Endodermal cell (in vitro differentiated cells): ENCODE results near the gene TAF7L. TPM values are rescaled to one million over a fixed set of nuclear protein-coding genes. Genes with fewer than 3 reads are reported as not detected.
A peak's percentile ranks its signal among the peaks of the same experiment; 100 is the strongest.

ENCODE experiments used
- DNase-seq: peaks from one replicate; pipeline ENCODE4 v3.0.0-alpha.2; 2017
- H3K27ac ChIP-seq: 2 replicates; pipeline ENCODE4 v1.5.1; 2013; ENCODE audit warnings: mild to moderate bottlenecking, low read depth, low read length, moderate library complexity
- H3K27me3 ChIP-seq: 2 replicates; pipeline ENCODE4 v1.6.1; 2013; ENCODE audit warnings: mild to moderate bottlenecking, low read length, moderate library complexity; ENCODE audit not compliant: insufficient read depth, control insufficient read depth, poor library complexity, severe bottlenecking
- H3K36me3 ChIP-seq: 2 replicates; pipeline ENCODE4 v1.7.0; 2013; ENCODE audit warnings: mild to moderate bottlenecking, low read length, moderate library complexity; ENCODE audit not compliant: control insufficient read depth, insufficient read depth
- H3K4me1 ChIP-seq: one replicate; pipeline ENCODE4 v1.7.0; 2013; ENCODE audit warnings: low read length; ENCODE audit not compliant: control insufficient read depth, insufficient read depth
- H3K4me3 ChIP-seq: 2 replicates; pipeline ENCODE4 v1.5.1; 2013; ENCODE audit warnings: mild to moderate bottlenecking, low read length, moderate library complexity
- H3K9ac ChIP-seq: 2 replicates; pipeline ENCODE4 v1.6.1; 2013; ENCODE audit warnings: mild to moderate bottlenecking, low read length, moderate library complexity; ENCODE audit not compliant: poor library complexity, severe bottlenecking; ENCODE audit errors: extremely low read depth
- H3K9me3 ChIP-seq: 2 replicates; pipeline ENCODE4 v1.6.1; 2013; ENCODE audit warnings: mild to moderate bottlenecking, low read length, moderate library complexity; ENCODE audit not compliant: control insufficient read depth
- H3K27ac Mint-ChIP-seq: 2 replicates; pipeline ENCODE4 v1.8.0; 2020; ENCODE audit warnings: mixed read lengths
- H3K27me3 Mint-ChIP-seq: 2 replicates; pipeline ENCODE4 v1.8.0; 2021; ENCODE audit warnings: mild to moderate bottlenecking, mixed read lengths; ENCODE audit not compliant: insufficient read depth
- H3K36me3 Mint-ChIP-seq: 2 replicates; pipeline ENCODE4 v1.8.0; 2020; ENCODE audit warnings: low read depth, mixed read lengths
- H3K4me1 Mint-ChIP-seq: 2 replicates; pipeline ENCODE4 v1.8.0; 2020; ENCODE audit warnings: mixed read lengths
- H3K4me3 Mint-ChIP-seq: 2 replicates; pipeline ENCODE4 v1.8.0; 2020; ENCODE audit warnings: mild to moderate bottlenecking, moderate library complexity, mixed read lengths
- H3K9me3 Mint-ChIP-seq: 2 replicates; pipeline ENCODE4 v1.8.0; 2020; ENCODE audit warnings: mild to moderate bottlenecking, mixed read lengths
- WGBS, 2 experiments: methylation state at CpG; one replicate each; pipeline versions ENCODE4 v1.1.5 to v1.1.7; 2013; ENCODE audit warnings: missing lambda C conversion rate in 2 of 2, mixed read lengths in 1 of 2; ENCODE audit not compliant: insufficient coverage in 1 of 2, insufficient read length in 1 of 2; 5-methylcytosine and 5-hydroxymethylcytosine counted together
- total RNA-seq, 2 donors: library from RNA; stranded (reverse); fragmentation: NEBNext Ultra II Directional in 1 of 2; extraction: Animal tissue kit (Norgen Biotek cat#: 25700) in 1 of 2; gene quantifications; 2 replicates in 1 of 2; 3 replicates in 1 of 2; pipeline ENCODE4 v1.2.1, GENCODE V29; 2021
- TF ChIP-seq, protein P1 (sequence below): fragments of 200-600 bp; sonication (generic); conservative IDR thresholded peaks from 2 replicates; pipeline ENCODE4 v1.5.0; 2021; ENCODE audit warnings: antibody characterized with exemption, mild to moderate bottlenecking

The TAF7L gene
- total RNA-seq, 2 donors from 2014 or later: 0.15 to 0.22 TPM

DNA sequence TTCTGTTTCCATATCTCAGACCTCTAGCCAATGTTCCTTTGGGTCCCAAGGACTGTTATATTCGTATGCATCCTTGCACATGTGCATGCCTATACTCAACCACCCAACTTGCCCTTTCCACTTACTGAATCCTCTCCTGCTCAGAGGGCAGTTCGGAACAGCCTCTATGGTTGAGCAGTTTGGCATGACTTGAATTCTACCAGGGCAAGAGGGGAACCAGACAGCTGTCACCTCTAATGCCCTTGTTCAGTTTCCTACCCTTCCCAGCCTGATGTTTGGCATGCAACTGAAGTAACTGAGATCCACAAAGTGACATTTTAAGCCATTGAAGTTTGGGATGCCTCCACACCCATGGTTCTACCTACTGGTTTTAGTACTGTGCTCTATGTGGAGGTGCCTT lies 54.1 kb downstream of the TAF7L start:
- Mint-ChIP-seq H3K27ac (no peak overlapping the region), H3K9me3 (peaks cover 49% of the 10 kb centered on the region), H3K4me3 (no peak overlapping the region), H3K4me1 (no peaks in the 10 kb centered on the region), H3K27me3 (no peaks in the 10 kb centered on the region), H3K36me3 (no peaks in the 10 kb centered on the region)
- no peak overlapping the region for H3K9ac ChIP-seq
- no peaks in the 10 kb centered on the region for H3K9me3 ChIP-seq
- H3K27me3 ChIP-seq: no peaks in the 10 kb centered on the region
- no peak overlapping the region for H3K27ac ChIP-seq
- TF ChIP-seq, protein P1, sequence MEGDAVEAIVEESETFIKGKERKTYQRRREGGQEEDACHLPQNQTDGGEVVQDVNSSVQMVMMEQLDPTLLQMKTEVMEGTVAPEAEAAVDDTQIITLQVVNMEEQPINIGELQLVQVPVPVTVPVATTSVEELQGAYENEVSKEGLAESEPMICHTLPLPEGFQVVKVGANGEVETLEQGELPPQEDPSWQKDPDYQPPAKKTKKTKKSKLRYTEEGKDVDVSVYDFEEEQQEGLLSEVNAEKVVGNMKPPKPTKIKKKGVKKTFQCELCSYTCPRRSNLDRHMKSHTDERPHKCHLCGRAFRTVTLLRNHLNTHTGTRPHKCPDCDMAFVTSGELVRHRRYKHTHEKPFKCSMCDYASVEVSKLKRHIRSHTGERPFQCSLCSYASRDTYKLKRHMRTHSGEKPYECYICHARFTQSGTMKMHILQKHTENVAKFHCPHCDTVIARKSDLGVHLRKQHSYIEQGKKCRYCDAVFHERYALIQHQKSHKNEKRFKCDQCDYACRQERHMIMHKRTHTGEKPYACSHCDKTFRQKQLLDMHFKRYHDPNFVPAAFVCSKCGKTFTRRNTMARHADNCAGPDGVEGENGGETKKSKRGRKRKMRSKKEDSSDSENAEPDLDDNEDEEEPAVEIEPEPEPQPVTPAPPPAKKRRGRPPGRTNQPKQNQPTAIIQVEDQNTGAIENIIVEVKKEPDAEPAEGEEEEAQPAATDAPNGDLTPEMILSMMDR: no peak
- WGBS, 2 experiments: 94 to 100% methylated on average over 1 to 2 of the region's 2 CpGs
- H3K4me3 ChIP-seq: no peak overlapping the region
- DNase-seq: no peak
- H3K36me3 ChIP-seq: no peaks in the 10 kb centered on the region
- no peaks in the 10 kb centered on the region for H3K4me1 ChIP-seq

DNA sequence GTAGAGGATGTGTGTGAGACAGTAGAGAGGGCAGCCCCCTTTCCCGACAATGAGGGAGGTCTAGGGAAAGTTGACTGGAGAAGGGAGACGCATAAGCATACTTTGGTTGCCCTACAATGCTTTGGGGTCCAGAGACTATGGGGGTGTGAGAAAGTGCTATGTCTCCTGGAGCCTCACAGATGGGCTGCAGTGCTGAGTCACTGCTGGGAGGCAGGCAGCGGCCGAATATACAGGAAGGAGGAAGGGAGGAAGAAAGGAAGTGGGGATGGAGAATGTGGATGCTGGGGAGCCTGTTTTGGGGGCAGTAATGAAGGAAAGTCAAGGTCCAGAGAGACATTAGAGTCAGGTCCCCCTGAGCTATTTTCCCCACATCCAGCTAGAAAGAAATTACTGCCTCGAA lies 58.8 kb downstream of the TAF7L start:
- no peak for DNase-seq
- peak overlapping the region; percentile 37 for H3K27ac Mint-ChIP-seq
- Histone ChIP-seq H3K27me3 (no peaks in the 10 kb centered on the region), H3K27ac (no peak overlapping the region), H3K36me3 (no peaks in the 10 kb centered on the region), H3K9ac (no peak overlapping the region), H3K4me1 (no peaks in the 10 kb centered on the region), H3K4me3 (no peak overlapping the region), H3K9me3 (no peaks in the 10 kb centered on the region)
- H3K27me3 Mint-ChIP-seq: no peaks in the 10 kb centered on the region
- H3K4me3 Mint-ChIP-seq: no peak overlapping the region
- no peaks in the 10 kb centered on the region for H3K36me3 Mint-ChIP-seq
- 93% methylated on average over 4 of the region's 5 CpGs; no CpG with 5 or more reads in 1 of the 2 experiments for WGBS, 2 experiments
- peaks cover 45% of the 10 kb centered on the region for H3K9me3 Mint-ChIP-seq
- no peaks in the 10 kb centered on the region for H3K4me1 Mint-ChIP-seq
- TF ChIP-seq, protein P1: no peak

DNA sequence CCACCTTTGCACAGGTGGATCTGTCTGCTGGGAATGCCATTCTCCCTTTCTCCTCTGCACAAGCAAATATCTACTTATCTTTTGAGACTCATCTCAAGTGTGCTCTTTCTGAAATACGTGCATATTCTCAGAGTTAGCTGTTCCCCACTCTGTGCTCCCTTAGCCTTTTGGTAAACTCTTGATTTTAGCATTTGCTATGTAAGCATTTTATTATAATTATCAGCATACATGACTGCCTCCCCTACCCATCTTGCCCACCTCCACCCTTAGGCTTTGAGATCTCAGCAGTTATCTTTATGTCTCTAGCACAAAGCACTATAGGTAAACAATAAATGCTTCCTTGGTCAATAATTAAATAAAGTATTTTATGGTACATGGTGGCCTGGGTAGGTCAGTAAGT lies 60.1 kb downstream of the TAF7L start:
- H3K36me3 ChIP-seq: no peaks in the 10 kb centered on the region

More for the DNA sequence above, 60.1 kb downstream of the TAF7L start:
- TF ChIP-seq, protein P1: no peak
- Histone ChIP-seq H3K27me3 (no peaks in the 10 kb centered on the region), H3K4me3 (no peak overlapping the region), H3K4me1 (no peaks in the 10 kb centered on the region), H3K9me3 (no peaks in the 10 kb centered on the region), H3K9ac (no peak overlapping the region), H3K27ac (no peak overlapping the region)
- WGBS, 2 experiments: 86% methylated on average over 1 of the region's 1 CpG; no CpG with 5 or more reads in 1 of the 2 experiments
- DNase-seq: no peak
- peaks cover 38% of the 10 kb centered on the region for H3K9me3 Mint-ChIP-seq
- H3K27ac Mint-ChIP-seq: no peak overlapping the region
- no peak overlapping the region for H3K4me3 Mint-ChIP-seq
- no peaks in the 10 kb centered on the region for H3K27me3 Mint-ChIP-seq
- no peaks in the 10 kb centered on the region for H3K4me1 Mint-ChIP-seq
- no peaks in the 10 kb centered on the region for H3K36me3 Mint-ChIP-seq
